ENCODE data around the gene CD40.

CD40 gene

DNA sequence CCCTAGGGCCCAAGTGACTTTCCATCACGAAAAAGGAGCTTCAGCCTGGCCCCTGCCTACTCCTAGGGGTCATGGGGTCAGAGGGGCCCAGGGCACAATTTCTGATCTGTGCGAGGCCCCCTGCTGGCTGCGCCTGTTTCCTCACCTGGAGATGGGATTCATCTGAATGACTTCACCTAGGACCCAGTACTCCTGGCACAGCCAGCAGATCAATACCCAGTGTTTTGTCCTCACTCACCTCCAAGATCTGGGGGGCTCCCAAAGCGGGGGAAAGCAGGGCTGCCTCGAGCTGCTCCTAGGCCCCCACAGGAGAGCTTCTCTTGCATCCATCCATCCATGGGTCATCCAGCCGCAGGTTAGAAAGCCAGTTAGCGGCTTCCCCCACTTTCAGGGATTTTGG lies 33.8 kb downstream of the CD40 start:
- DNase-seq = no peak

DNA sequence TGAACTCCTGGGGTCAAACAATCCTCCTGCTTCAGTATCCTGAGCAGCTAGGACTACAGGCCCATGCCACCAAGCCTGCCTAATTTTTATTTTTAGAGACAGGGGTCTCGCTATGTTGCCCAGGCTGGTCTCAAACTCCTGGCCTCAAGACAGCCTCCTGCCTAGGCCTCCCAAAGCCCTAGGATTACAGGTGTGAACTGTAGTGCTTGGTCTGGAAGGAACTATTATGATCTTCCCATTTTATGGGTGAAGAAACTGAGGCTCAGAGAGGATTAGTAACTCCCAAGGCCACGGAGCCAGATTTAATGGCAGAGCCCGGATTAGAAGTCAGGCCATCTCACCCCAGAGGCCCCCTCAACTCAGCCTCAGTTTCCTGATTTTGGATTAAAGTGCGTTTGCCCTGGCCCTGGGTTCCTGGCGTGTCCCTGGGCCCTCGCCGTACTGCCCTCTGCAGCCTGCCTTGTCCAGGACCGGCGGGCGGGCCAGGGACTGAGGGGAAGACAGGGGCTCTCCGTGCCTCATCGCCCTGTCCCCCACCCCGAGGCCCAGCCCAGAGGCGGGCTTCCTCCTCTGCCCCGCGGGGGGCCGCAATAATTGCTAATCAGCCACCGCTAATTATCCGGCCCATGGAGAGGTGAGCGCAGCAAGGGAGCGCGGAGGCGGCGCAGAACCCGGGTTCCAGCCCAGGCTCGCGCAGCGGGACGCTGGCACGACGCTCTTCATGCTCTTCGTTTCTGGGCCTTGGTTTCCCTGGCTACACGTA lies 34.9 kb downstream of the CD40 start:
- no peak for DNase-seq

- DNase-seq = peak; percentile 27
Observed at GRCh38 chr20:46154305-46154704, 36.2 kb downstream of the CD40 start.

- DNase-seq = no peak
Observed at GRCh38 chr20:46154796-46155195, 36.7 kb downstream of the CD40 start.

GRCh38 chr20:46156065-46156464 lies 38.0 kb downstream of the CD40 start:
- DNase-seq = no peak

GRCh38 chr20:46157076-46157592 lies 39.0 kb downstream of the CD40 start:
- DNase-seq = no peak

- no peak for DNase-seq
Observed at GRCh38 chr20:46157625-46158024, 39.5 kb downstream of the CD40 start.

GRCh38 chr20:46158476-46158987 lies 40.4 kb downstream of the CD40 start:
- no peak for DNase-seq

- no peak for DNase-seq
Observed at GRCh38 chr20:46159101-46159897, 41.2 kb downstream of the CD40 start.

GRCh38 chr20:46160661-46161060 lies 42.5 kb downstream of the CD40 start:
- no peak for DNase-seq

- no peak for DNase-seq
Observed at GRCh38 chr20:46161921-46162320, 43.8 kb downstream of the CD40 start.

DNA sequence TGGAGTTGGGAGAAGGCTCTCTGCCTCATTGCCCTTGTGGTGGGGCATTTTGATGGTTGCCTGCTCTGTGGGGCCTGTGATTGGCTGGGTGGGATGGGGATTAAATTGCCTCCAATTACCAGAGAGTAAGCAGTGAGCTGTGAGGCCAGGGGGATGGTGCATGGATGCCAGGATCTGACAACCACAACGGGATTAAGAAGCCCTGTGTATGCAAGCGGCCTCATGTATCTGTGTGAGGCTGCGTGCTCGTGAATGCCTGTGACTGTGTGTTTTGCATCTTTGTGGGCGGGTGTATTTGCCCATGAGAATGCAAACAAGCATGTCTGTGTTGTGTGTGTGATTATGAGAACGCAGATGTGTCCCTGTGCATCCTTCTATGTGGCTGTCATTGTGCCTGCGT lies 46.1 kb downstream of the CD40 start:
- no peak for DNase-seq

GRCh38 chr20:46167080-46167479 lies 49.0 kb downstream of the CD40 start:
- DNase-seq = no peak

GRCh38 chr20:46168438-46168837 lies 50.3 kb downstream of the CD40 start:
- DNase-seq = no peak

- DNase-seq = no peak
Observed at GRCh38 chr20:46169245-46170171, 51.4 kb downstream of the CD40 start.

DNA sequence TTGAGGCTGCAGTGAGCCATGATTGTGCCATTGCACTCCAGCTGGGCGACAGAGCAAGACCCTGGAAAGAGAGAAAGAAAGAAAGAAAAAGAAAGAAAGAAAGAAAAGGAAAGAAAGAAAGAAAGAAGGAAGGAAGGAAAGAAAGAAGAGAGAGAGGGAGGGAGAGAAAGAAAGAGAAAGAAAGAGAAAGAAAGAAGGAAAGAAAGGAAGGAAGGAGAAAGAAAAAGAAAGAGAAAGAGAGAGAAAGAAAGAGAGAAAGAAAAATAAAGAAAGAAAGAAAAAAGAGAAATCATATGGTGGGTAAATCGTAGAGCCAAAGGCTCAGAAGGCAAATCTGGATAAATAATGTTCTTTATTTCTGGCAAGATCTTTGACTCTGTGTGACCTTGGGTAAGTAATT lies 53.4 kb downstream of the CD40 start:
- no peak for DNase-seq

DNA sequence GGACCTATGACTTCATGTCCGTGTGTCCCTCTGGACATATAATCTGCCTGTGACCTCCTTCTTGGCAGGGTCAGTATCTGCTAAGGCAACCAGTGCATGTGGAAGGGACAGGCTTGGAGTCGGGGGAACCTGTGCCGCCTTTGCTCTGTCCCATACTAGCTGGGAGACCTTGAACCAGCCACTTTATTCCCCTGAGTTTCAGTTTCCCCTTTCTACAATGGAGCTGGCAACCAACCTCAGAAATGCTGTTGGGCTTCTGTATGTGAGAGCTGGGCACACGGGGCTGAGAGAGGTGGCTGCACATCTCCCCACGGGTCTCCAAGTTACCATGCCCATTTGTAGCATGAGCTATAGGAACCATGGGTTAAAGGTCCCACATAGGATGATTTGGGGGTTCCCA lies 53.8 kb downstream of the CD40 start:
- no peak for DNase-seq

- DNase-seq = no peak
Observed at GRCh38 chr20:46172455-46172854, 54.3 kb downstream of the CD40 start.

GRCh38 chr20:46172961-46173536 lies 54.9 kb downstream of the CD40 start:
- no peak for DNase-seq

DNA sequence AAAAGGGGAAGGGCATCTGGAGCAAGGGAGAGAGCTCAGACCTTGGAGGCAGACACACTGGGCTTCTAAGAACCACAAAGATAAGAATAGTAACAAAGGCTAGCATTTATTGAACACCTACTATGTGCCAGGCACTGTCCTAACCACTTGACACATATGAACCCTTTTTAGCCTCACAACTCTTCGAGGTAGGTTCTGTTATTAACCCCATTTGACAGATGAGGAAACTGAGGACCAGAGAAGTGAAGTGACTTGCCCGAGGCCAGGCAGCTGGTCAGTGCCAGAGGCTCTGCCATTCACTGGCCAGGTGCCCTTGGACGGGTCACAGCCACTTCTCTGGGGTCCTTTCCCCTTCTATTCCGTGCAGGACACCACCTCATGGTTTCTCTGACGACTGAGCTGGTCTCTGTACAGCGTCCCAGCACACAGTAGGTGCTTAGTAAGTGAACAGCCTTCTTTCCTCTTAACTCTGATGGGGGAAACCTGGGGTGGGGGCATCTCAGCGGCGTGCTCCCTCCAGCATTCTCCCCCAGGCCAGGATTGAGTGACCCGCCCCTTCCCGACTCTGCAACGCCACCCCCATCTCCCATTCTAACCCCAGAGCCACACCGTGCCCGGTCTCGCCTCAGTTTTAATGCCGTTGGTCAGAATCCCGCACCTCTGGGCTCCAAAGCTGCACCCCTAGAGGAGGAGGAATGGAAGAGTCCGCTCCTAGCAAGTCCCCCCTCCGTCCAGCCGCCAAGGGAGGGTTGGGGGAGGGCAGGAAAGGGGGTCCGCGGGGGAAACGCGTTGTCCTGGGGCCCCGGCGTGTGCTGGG lies 55.7 kb downstream of the CD40 start:
- no peak for DNase-seq

DNA sequence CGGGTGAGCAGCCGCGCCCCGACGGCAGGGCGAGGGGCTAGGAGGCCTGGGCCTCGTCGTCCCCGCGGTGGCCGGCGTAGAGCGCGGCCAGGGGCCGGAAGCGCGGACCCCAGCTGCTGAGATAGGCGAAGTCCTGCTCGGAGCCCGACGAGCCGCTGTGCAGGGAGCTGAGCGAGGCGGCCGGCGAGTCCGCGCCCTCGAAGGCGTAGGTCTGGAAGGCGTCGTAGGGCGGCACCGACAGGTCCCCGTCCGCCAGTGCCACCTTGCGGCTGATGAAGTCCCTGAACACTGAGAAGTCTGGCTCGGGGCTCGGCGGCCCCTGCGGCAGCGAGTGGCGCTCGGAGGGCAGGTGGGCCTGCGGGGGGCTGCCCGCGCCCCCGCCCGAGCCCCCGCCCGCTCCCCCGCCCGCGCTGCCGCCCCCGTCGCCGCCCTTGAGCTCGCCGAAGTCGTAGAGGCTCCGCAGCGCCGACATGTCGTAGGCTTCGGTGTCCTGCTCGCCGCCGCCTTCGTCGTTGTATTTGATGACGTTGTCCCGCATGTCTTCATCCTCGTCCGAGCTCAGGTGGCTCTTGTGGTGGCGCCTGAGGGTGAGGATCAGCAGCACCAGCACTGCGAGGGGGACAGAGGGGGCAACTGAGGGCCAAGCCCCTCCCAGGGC lies 56.5 kb downstream of the CD40 start:
- DNase-seq = peak; percentile 67
